Measurements from ENCODE around the gene CUX1.

Gene CUX1

DNA sequence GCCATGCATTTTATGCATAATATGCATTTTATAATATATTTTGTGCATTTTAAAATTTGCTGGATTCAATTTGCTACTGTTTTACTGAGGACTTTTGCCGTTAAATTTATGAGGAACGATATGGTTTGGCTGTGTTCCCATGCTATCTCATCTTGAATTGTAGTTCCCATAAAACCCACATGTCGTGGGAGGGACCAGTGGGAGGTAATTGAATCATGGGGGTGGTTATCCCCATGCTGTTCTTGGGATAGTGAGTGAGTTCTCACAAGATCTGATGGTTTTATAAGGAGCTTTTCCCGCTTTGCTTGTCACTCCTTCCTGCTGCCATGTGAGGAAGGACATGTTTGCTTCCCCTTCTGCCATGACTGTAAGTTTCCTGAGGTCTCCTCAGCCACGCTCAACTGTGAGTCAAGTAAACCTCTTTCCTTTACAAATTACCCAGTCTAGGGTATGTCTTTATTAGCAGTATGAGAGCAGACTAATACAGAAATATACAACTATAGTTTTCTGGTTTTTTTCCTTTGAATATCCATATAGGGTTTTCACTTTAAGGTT, 267.9 kb downstream of the CUX1 start:
- H3K27me3 ChIP-seq (ENCODE audit: insufficient read depth, low read length) = no peaks in the 10 kb centered on the region
- H3K4me1 ChIP-seq (ENCODE audit: control insufficient read depth, insufficient read depth, low read length, unreplicated experiment) = peaks cover 13% of the 10 kb centered on the region
- H3K79me2 ChIP-seq (ENCODE audit: control insufficient read depth, insufficient read depth, low read length, unreplicated experiment) = no peaks in the 10 kb centered on the region
- 0 out of 2 replicates have a peak, but pooled peaks cover 5% of the 10 kb centered on the region for H3K36me3 ChIP-seq (ENCODE audit: insufficient read depth, low read length)
- H2AFZ ChIP-seq (ENCODE audit: low read length, unreplicated experiment) = no peak overlapping the region
- H3K27ac ChIP-seq (ENCODE audit: low read depth, low read length) = no peak overlapping the region
- H3K4me3 ChIP-seq (ENCODE audit: low read depth, low read length) = no peak overlapping the region

DNA sequence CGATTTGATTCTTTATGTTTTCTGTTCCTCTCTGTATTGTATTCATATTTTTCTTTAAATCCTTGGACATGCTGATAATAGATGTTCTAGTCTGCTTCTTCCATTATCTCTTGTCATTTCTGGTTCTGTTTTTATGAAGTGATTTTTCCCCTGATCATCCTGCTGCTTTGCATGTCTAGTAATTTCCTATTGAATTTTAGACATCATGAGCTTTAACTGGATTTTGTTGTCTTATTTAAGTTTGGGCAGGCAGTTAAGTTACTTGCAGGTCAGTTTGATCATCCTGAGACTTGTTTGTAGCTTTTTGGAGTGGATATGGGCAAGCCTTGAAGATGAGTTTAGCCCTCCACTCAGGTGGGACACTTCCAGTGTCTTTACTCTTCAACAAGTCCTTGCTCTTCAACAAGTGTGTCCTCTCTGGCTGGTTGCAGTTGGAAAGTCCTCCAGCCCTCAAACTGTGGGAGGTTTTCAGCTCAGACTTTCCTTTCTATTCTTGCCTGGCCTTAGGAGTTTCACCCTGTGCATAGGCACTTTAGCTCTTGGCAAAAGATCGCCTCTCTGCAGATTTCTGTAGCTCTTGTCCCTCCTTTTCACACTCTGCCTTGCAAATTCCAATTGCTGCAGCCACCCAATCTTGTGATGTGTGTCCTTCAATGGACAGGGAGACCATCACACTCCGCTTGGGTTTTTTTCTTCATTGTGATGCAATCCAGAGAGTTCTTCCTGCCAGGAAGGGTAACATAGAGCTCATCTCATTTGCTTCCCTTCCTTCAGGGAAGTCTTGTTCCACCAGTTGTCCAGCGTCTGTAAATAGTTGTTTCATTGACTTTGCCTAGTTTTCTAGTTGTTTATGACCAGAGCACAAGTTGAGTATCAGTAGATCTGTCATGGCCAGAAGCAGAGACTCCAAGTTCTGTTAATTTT, 272.0 kb downstream of the CUX1 start:
- Histone ChIP-seq H3K4me3 (ENCODE audit: low read depth, low read length) (no peak overlapping the region), H2AFZ (ENCODE audit: low read length, unreplicated experiment) (no peak overlapping the region), H3K27me3 (ENCODE audit: insufficient read depth, low read length) (no peaks in the 10 kb centered on the region), H3K79me2 (ENCODE audit: control insufficient read depth, insufficient read depth, low read length, unreplicated experiment) (no peaks in the 10 kb centered on the region), H3K36me3 (ENCODE audit: insufficient read depth, low read length) (0 out of 2 replicates have a peak, but pooled peaks cover 5% of the 10 kb centered on the region), H3K27ac (ENCODE audit: low read depth, low read length) (no peak overlapping the region), H3K4me1 (ENCODE audit: control insufficient read depth, insufficient read depth, low read length, unreplicated experiment) (no peaks in the 10 kb centered on the region)

- Histone ChIP-seq H3K36me3 (ENCODE audit: insufficient read depth, low read length) (peaks cover 3% of the 10 kb centered on the region; the same call in 1 of the 2 replicates), H3K27ac (ENCODE audit: low read depth, low read length) (no peak overlapping the region), H3K79me2 (ENCODE audit: control insufficient read depth, insufficient read depth, low read length, unreplicated experiment) (no peaks in the 10 kb centered on the region), H2AFZ (ENCODE audit: low read length, unreplicated experiment) (no peak overlapping the region), H3K4me1 (ENCODE audit: control insufficient read depth, insufficient read depth, low read length, unreplicated experiment) (no peaks in the 10 kb centered on the region), H3K4me3 (ENCODE audit: low read depth, low read length) (no peak overlapping the region), H3K27me3 (ENCODE audit: insufficient read depth, low read length) (no peaks in the 10 kb centered on the region)
Observed at GRCh38 chr7:102093599-102094315, 276.3 kb downstream of the CUX1 start.

- Histone ChIP-seq H3K4me3 (ENCODE audit: low read depth, low read length) (no peak overlapping the region), H3K36me3 (ENCODE audit: insufficient read depth, low read length) (peaks cover 3% of the 10 kb centered on the region; the same call in 1 of the 2 replicates), H3K27ac (ENCODE audit: low read depth, low read length) (no peak overlapping the region), H3K79me2 (ENCODE audit: control insufficient read depth, insufficient read depth, low read length, unreplicated experiment) (no peaks in the 10 kb centered on the region), H3K27me3 (ENCODE audit: insufficient read depth, low read length) (no peaks in the 10 kb centered on the region), H2AFZ (ENCODE audit: low read length, unreplicated experiment) (no peak overlapping the region), H3K4me1 (ENCODE audit: control insufficient read depth, insufficient read depth, low read length, unreplicated experiment) (no peaks in the 10 kb centered on the region)
Observed at GRCh38 chr7:102094316-102094650, 276.9 kb downstream of the CUX1 start.

DNA sequence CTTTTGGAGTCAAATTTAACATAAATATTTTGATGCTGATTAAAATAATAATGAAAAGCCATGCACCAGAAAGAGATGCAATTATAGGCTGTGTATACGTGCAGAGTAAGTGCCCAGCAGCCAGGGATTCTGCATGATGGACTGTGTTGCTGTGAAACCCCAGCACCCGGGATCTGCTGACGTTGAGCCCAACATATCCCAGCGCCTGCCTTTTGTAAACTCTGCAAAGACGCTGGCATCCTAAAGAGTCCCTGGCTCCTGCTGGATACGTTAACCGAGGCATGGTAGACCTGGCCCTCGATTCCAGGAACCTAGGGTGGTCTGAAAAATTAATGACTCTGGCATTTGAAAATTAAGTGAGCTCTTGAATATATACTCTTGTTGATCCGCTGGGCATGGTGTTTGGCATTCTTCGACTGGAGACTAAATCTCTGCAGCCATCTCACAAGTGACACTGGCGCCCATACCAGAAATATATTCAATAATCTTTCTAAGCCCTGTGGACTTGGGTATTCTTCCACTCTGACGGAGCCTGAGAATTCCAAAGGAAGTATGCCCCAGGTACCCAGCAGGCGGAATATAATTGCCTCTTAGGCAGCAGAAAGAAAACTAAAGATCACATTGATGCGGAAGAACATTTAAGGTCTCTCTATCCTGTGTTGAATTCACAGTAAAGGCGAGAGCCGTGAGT, 278.0 kb downstream of the CUX1 start:
- Histone ChIP-seq H3K27me3 (ENCODE audit: insufficient read depth, low read length) (no peaks in the 10 kb centered on the region), H3K36me3 (ENCODE audit: insufficient read depth, low read length) (peaks cover 3% of the 10 kb centered on the region; the same call in 1 of the 2 replicates), H3K27ac (ENCODE audit: low read depth, low read length) (no peak overlapping the region), H2AFZ (ENCODE audit: low read length, unreplicated experiment) (no peak overlapping the region), H3K79me2 (ENCODE audit: control insufficient read depth, insufficient read depth, low read length, unreplicated experiment) (no peaks in the 10 kb centered on the region), H3K4me1 (ENCODE audit: control insufficient read depth, insufficient read depth, low read length, unreplicated experiment) (no peaks in the 10 kb centered on the region), H3K4me3 (ENCODE audit: low read depth, low read length) (no peak overlapping the region)

DNA sequence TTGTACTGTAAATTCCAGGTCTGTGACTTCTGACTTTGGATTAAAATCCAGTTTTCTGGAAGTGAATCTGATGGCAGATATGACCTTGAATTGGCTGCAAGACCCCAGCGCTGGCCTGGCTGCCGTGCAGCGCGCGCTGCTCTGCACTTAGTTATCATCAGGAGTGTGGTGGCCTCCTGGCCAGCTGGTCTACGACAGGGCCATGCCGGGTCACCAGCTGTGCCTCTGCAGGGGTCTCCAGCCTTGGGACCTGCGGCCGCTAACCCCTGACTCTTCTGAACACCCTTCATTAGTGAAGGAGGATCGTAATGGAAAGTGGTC, 278.5 kb downstream of the CUX1 start:
- H3K36me3 ChIP-seq (ENCODE audit: insufficient read depth, low read length) = peaks cover 3% of the 10 kb centered on the region; the same call in 1 of the 2 replicates
- H3K4me1 ChIP-seq (ENCODE audit: control insufficient read depth, insufficient read depth, low read length, unreplicated experiment) = no peaks in the 10 kb centered on the region
- H3K27me3 ChIP-seq (ENCODE audit: insufficient read depth, low read length) = no peaks in the 10 kb centered on the region
- no peak overlapping the region for H3K4me3 ChIP-seq (ENCODE audit: low read depth, low read length)
- no peaks in the 10 kb centered on the region for H3K79me2 ChIP-seq (ENCODE audit: control insufficient read depth, insufficient read depth, low read length, unreplicated experiment)
- H3K27ac ChIP-seq (ENCODE audit: low read depth, low read length) = no peak overlapping the region
- H2AFZ ChIP-seq (ENCODE audit: low read length, unreplicated experiment) = no peak overlapping the region

GRCh38 chr7:102096706-102097427, 279.4 kb downstream of the CUX1 start:
- Histone ChIP-seq H3K27me3 (ENCODE audit: insufficient read depth, low read length) (no peaks in the 10 kb centered on the region), H3K4me1 (ENCODE audit: control insufficient read depth, insufficient read depth, low read length, unreplicated experiment) (no peaks in the 10 kb centered on the region), H3K4me3 (ENCODE audit: low read depth, low read length) (no peak overlapping the region), H3K79me2 (ENCODE audit: control insufficient read depth, insufficient read depth, low read length, unreplicated experiment) (no peaks in the 10 kb centered on the region), H3K36me3 (ENCODE audit: insufficient read depth, low read length) (peaks cover 3% of the 10 kb centered on the region; the same call in 1 of the 2 replicates), H3K27ac (ENCODE audit: low read depth, low read length) (no peak overlapping the region), H2AFZ (ENCODE audit: low read length, unreplicated experiment) (no peak overlapping the region)

DNA sequence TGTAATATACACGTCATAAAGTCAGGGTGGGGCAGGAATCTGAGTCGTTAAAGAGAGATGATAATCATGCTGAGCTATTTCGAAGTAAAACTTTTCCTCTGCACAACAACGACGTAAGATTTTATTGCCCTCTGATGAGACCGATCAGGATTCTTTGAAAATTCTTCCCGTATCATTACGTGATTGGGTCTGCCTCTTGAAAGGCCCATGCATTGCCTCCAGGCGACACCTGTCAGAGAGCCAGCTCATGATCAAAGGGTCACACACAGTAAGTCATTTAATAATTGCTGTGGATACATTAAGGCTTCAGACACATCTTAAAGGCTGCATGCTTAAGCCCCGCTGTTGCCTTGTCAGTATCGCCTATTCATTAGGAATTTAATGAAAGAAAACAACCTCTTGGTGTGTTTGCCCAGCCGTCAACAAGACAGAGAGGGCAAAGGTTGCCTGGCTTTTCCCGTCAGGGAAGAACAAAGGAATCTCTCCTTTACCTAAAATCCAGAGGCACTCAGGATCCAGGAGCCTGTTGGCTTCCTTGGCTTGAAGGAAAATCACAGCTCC, 280.3 kb downstream of the CUX1 start:
- Histone ChIP-seq H3K79me2 (ENCODE audit: control insufficient read depth, insufficient read depth, low read length, unreplicated experiment) (no peaks in the 10 kb centered on the region), H3K27me3 (ENCODE audit: insufficient read depth, low read length) (no peaks in the 10 kb centered on the region), H3K4me1 (ENCODE audit: control insufficient read depth, insufficient read depth, low read length, unreplicated experiment) (no peaks in the 10 kb centered on the region), H2AFZ (ENCODE audit: low read length, unreplicated experiment) (no peak overlapping the region), H3K36me3 (ENCODE audit: insufficient read depth, low read length) (peaks cover 3% of the 10 kb centered on the region; the same call in 1 of the 2 replicates), H3K4me3 (ENCODE audit: low read depth, low read length) (no peak overlapping the region), H3K27ac (ENCODE audit: low read depth, low read length) (no peak overlapping the region)

DNA sequence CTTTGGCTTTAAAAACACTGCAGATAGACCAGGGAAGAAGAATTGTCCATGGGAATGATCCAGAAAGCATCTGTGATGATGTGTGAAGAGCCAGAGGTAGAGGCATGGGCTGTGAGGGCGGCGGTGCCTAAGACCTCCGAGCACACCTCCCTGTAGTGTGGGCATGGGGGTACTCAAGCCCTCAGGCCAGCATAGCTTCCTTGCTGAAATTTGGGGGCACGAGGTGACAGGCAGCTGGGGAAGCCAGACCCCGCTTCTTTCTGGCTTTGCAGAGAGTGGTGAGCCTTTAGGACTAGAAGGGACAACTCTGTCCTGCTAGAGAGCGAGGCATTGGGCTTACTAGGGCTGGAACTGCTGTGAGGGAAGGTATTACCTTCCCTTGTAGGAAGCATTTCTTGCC, 281.6 kb downstream of the CUX1 start:
- Histone ChIP-seq H2AFZ (ENCODE audit: low read length, unreplicated experiment) (no peak overlapping the region), H3K4me3 (ENCODE audit: low read depth, low read length) (no peak overlapping the region), H3K79me2 (ENCODE audit: control insufficient read depth, insufficient read depth, low read length, unreplicated experiment) (no peaks in the 10 kb centered on the region), H3K27ac (ENCODE audit: low read depth, low read length) (no peak overlapping the region), H3K36me3 (ENCODE audit: insufficient read depth, low read length) (peaks cover 3% of the 10 kb centered on the region; the same call in 1 of the 2 replicates), H3K27me3 (ENCODE audit: insufficient read depth, low read length) (no peaks in the 10 kb centered on the region), H3K4me1 (ENCODE audit: control insufficient read depth, insufficient read depth, low read length, unreplicated experiment) (no peaks in the 10 kb centered on the region)

- no peaks in the 10 kb centered on the region for H3K4me1 ChIP-seq (ENCODE audit: control insufficient read depth, insufficient read depth, low read length, unreplicated experiment)
- peaks cover 5% of the 10 kb centered on the region; the same call in 1 of the 2 replicates for H3K36me3 ChIP-seq (ENCODE audit: insufficient read depth, low read length)
- no peaks in the 10 kb centered on the region for H3K79me2 ChIP-seq (ENCODE audit: control insufficient read depth, insufficient read depth, low read length, unreplicated experiment)
- no peak overlapping the region for H3K27ac ChIP-seq (ENCODE audit: low read depth, low read length)
- H2AFZ ChIP-seq (ENCODE audit: low read length, unreplicated experiment) = no peak overlapping the region
- no peak overlapping the region for H3K4me3 ChIP-seq (ENCODE audit: low read depth, low read length)
- H3K27me3 ChIP-seq (ENCODE audit: insufficient read depth, low read length) = no peaks in the 10 kb centered on the region
Observed at GRCh38 chr7:102099474-102099873, 282.0 kb downstream of the CUX1 start.
